ENCODE results near the gene HACD2.

Gene HACD2

GRCh38 chr3:123444023-123444422 is 140.8 kb downstream of the HACD2 start:
- no peak for DNase-seq

- no peak for DNase-seq
Measured at GRCh38 chr3:123442908-123443307, 141.9 kb downstream of the HACD2 start.

DNA sequence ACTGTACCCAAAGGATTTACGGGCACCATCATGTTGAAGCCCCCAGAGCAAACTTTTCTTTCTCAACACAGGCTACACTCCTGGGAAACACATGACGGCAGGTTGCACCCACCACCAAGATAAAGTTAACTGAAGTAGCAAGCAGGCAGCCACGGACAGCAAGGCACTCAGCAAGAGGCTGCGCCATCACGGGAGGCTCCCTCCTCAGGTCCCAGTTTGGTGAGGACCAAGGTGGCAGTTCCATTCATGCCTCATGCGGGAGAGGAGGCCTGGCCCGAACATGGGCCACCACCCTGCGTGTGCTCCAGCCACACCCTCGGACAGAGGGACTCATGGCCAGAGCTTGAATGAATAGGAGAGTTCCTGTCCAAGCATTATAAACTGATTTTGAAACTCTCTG is 142.7 kb downstream of the HACD2 start:
- DNase-seq = no peak
